NCI-H748 treated with DMSO at 0.1 percent for 48 hours (cell line): ENCODE results near the gene TMCO1.
A peak's percentile ranks its signal among the peaks of the same experiment; 100 is the strongest.
"Not testable (repeated sequence)": the region's sequence is repeated elsewhere in the genome, so short reads cannot be mapped to it uniquely, and the experiment has no call there.

Experiments
- DNase-seq: peaks from one replicate; lab custom pipeline; 2025; lab: John Stamatoyannopoulos, UW

The TMCO1 gene, protein sequence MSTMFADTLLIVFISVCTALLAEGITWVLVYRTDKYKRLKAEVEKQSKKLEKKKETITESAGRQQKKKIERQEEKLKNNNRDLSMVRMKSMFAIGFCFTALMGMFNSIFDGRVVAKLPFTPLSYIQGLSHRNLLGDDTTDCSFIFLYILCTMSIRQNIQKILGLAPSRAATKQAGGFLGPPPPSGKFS

DNA sequence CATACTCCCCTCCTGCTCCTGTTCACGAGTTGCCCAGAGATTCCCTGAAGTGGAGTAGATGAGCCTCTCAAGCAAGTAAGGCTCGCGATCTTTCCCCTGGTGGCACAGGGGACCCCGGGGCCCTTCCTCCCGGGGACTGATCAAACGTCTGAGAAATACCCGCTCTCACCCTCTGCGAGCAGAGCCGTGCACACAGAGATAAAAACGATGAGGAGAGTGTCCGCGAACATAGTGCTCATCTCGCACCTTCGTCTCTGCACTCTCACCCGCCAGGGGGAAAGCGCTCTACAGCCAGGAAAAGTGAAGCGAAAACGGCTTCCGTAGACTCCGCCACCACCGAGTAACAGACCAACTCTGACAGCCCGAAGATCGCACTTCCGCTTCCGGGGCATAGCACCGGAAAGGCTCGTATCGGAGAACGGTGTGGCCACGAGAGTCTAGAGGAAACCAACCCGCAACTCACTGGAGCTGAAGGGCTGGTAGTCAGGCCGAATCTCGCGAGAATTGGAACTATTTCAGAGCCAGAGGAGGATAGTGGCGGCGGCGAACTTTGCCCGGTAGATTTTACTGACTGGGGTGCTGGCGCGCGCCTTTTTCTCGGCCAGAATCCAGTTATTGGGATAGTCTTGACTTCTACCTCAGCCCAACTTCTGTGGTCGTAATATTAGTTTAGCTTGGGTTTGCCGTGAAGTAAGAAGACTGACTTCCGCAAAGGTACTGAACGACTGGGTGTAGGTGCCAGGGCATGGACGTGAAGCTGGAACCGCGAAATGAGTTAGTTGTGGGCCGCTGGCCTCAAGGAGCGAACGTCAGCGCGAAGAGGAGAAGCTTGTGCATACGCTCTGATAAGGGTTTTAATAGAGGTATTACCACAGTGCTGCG lies at the start of gene TMCO1:
TSS of gene TMCO1 (minus strand) at position 356 of the 882 bp plus-strand sequence. CDS start at position 239, 117 bp downstream.
- DNase-seq = peak; percentile 91

DNA sequence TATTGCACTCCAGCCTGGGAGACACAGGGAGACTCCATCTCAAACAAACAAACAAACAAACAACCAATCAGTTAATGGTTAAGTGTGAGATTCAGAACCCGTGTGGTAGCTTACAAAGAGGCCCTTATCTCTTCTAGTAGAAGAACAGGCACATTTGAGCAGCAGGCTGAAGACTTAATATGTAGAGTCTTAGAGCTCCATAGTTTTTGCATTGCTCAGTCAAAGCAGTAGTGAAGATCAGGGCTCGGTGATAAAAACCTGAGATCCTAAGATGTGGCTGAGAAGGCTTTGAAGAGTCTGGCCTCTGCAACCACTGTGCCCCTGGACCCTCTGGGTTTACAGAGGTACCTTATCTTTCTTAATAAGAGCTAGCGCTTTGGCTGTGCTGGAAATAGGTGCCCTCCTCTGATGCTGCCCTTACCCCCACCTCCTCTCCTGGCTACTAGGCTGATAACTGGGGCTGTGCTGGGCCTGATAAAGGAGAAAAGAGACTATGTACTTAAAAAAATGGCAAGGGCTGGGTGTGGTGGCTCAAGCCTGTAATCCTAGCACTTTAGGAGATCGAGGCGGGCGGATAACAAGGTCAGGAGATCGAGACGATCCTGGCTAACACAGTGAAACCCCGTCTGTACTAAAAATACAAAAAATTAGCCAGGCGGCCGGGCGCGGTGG lies 48.3 kb upstream of the TMCO1 start:
- no peak for DNase-seq

DNA sequence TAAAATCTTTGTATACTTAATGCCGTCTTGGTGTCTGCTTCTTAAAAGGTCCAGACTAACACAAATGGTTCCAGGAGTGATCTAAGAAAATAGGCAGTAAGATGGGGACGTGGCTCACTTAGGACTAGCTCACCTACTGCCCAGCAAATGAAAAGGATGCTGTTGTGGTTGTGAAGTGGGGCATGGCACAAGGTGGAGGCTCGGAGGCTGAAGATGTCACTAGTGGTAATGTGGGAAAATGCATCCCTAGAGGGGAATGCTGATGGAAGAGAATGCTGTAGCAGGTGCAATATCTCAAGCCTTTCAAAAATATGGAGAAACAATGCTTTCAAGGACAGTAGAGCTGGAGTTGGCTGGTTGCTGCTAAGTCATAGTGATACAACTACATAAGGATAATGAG lies 47.5 kb upstream of the TMCO1 start:
- DNase-seq = no peak

GRCh38 chr1:165815725-165816124 lies 47.1 kb upstream of the TMCO1 start:
- no peak for DNase-seq

DNA sequence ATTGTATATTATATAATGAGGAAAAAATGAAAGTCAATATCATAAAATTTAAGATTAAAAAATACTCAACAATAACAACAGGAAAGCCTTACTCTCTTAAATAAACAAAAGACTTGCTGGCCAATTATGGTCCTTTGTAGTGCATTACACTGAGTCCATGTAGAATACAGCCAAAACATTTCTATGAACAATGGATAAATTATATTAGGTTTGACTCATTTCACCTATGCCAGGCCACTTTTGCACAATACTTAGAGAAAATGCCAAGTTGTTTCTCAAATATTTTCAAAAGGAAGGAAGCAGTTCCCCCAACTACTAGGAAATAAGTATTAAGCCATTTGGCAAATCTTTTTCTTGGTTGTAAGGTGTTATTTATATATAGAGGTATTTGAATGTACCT lies 38.9 kb upstream of the TMCO1 start:
- DNase-seq = no peak

GRCh38 chr1:165804513-165804912 lies 35.8 kb upstream of the TMCO1 start:
- DNase-seq = not testable (repeated sequence)

DNA sequence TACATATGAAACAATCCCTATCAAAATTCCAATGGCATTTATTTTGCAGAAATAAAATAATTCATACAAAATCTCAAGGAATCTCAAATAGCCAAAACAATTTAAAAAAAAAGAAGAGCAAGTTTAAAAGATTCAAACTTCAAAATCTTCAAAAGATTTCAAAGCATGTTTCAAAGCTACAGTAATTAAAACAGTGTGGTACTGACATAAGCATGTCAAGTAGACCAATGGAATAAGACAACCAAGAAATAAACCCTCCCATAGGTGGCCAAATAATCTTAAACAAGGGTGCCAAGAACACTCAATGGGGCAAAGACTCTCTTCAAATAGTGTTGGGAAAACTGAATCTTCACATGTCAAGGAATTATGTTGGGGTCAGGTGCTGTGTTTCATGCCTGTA lies 30.7 kb upstream of the TMCO1 start:
- no peak for DNase-seq

DNA sequence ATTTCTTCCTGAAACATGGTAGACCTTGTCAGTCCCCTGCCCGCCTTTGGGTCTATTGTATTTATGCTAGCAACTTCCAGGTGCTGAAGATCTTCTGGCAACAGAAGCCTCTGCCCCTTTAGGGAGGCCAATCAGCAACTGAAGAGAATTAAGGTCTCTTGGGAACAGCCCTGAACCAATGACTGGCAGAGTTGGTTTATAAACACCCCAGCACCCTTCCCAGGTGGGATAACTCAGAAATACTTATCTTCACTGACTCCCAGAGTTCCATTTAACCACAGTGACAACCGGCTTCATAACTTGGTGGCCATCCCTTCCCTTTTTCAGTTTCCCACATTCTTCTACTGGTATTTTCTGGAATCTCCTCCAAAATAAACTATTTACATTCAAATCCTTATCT lies 27.2 kb upstream of the TMCO1 start:
- DNase-seq = no peak

GRCh38 chr1:165793951-165794350 lies 25.3 kb upstream of the TMCO1 start:
- DNase-seq = no peak

- DNase-seq = no peak
These were observed 19.1 kb upstream of the TMCO1 start for GRCh38 chr1:165787741-165788140.

GRCh38 chr1:165783519-165783918 lies 14.9 kb upstream of the TMCO1 start:
- not testable (repeated sequence) for DNase-seq

- DNase-seq = not testable (repeated sequence)
These were observed 9.5 kb upstream of the TMCO1 start for GRCh38 chr1:165778197-165778596.

DNA sequence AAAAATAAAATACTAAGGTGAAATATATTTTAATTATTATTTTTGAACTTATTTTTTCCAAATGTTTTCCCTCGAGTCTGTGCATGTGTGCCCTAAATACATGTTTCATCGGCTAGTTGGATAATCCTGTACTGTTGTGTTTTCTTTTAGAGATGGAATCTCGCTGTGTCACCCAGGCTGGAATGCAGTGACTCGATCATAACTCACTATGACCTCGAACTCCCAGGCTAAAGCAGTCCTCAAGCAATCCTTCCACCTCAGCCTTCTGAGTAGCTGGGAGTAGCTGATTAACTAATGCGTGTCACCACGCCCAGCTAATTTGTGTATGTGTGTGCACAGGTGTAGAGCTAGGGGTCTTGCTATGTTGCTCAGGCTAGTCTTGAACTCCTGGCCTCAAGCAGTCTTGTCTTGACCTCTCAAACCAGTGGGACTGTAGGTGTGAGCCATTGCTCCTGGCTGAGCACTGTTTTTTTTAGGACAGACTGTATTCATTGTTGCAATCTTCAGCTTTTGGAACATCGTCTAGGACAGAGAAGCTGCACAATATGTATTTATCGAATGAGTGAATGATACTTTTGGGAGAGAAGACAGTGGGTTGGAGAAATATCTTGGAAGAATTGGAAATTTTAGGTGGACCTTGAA lies 4.8 kb upstream of the TMCO1 start:
- no peak for DNase-seq

DNA sequence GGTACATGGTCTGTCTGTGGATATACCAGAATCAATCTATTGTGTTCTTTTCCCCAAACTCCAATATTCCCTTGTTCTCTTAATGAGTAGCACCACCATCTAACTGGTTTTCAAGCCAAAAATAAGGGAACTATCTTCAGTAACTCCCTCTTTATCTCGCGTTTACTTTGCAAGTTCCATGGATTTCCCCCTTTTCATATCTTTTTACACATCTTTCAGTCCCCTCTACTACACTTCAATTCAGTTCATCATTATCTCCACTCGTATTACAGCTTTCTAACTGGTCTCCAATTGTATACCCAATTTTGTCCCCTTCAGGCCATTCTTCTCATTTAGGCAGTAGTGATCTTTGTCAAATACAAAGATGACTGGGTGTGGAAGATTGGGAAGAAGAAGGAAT lies 4.1 kb upstream of the TMCO1 start:
- no peak for DNase-seq

DNA sequence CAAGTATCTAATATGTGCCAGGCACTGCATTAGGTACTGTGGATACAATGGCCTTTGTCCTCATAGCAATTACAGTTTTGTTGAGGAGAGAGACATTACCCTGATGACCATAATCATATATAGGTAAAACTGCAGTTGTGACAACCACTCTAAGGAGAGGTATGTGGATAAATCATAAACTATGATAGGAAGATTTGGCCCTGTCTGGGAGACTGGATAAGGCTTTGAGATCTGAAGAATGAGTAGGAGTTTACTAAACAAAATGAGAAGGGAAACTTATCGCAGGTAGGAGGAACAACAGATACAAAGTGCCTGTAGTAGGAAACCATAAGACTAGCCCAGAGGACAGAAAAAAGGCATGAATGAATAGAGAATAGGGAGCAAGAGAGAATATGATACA lies 4.4 kb downstream of the TMCO1 start:
- no peak for DNase-seq

GRCh38 chr1:165763442-165763841 lies 5.2 kb downstream of the TMCO1 start:
- DNase-seq = no peak

GRCh38 chr1:165762725-165763124 lies 5.9 kb downstream of the TMCO1 start:
- DNase-seq = no peak

DNA sequence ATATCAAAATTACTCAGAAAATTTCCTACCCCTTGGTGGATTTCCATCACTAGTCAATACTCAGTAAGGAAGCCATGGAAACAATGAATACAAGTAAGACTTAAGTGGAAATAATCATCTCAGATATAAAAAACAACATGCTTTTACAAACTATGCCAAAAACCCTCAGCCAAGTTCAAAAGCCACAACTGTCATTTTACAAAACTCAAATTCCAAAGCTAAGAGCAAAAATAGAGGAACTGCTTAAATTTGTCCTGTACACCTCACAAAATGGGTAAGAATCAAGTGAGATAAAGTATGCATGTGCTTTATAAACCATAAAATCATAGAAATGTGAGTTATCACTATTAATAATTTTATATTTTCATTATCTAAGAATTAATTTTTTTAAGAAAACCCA lies 9.6 kb downstream of the TMCO1 start:
- DNase-seq = no peak

DNA sequence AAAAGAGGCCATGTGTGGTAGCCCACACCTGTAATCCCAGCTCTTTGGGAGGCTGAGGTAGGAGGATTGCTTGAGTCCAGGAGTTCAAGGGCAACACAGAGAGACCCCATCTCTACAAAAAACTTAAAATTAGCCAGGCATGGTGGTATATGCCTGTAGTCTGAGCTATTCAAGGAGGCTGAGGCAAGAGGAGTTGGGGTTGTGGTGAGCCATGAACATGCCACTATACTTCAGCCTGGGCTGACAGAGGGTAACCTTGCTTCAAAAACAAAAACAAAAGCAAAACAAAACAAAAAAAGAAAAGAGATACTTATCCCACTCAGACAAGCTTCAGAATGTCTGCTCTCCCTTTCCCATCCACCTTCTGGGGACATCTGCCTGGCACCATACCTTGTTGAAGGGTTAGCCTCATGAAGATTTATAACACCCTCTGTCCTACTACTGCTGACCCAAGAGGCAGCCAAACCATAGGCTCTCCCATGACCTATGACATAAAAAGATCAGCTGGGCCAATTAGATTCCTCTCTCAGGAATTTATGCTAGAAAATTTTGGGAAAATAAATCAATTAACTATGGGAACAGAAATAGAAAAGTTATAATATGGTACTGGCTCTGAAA lies 13.2 kb downstream of the TMCO1 start:
- no peak for DNase-seq

- no peak for DNase-seq
These were observed 14.7 kb downstream of the TMCO1 start for GRCh38 chr1:165753934-165754333.

GRCh38 chr1:165748550-165748949 lies 20.1 kb downstream of the TMCO1 start:
- DNase-seq = no peak
